ENCODE measurements around the gene BATF3. TPM values are rescaled to one million over a fixed set of nuclear protein-coding genes. Genes with fewer than 3 reads are reported as not detected.
"Not testable (repeated sequence)": the region's sequence is repeated elsewhere in the genome, so short reads cannot be mapped to it uniquely, and the experiment has no call there.

BATF3 gene
- polyA plus RNA-seq (ENCODE audit: insufficient read length in 4 of 4) = 1 to 10 TPM; 1.2 to 1.4 (median 1.2) TPM

DNA sequence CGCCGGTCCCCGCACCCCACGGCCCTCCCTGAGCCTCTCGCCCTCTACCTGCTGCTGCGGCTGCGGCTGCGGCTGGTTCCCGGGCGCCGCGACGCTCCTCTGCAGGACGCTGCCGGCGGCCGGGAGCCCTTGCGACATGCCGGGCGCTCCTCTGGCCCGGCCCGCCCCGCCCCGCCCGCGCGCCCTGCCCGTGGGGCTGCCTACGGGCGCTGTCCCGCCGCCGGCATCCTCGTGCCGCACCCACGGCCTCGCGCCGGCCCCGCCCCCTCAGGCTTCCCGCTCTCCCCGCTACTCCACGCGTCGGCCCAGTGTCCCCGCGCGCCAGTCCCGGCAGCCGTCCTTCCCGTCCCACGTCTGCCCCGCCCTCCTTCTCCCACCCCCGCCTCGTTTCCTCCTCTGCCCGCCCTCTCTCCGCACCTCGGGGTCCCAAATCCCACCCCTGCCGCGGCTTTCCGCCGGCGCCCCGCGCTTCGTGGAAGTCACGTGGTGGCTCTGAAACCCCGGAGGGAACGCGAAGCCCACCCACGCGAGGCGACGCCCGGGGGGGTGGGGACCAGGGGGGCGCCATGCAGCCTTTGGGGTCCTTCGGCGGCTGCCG is at the start of gene BATF3:
Gene BATF3, minus strand, starts transcription at position 216 of the 598 bp plus-strand sequence. Its CDS starts 78 bp downstream, at position 138.
- DNase-seq (ENCODE audit: low read depth in 4 of 4, low spot score in 3 of 4) = peak in 1 of 4 donors; percentile 23

DNA sequence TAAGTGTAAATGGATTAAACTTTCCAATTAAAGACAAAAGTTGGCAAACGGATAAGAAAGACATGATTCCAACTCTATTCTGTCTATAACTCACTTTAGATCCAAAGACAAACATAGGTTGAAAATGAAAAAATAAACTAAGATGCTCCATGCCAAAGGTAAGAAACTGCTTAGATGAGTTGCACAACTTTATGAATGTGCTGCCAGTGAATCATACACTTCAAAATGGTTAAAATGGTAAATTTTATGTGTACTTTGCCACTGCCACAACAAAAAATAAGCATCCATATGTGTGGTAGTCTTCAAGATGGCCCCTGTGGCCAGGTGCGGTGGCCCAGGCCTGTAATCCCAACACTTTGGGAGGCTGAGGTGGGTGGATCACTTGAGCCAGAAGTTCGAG is 46.9 kb upstream of the BATF3 start:
- DNase-seq (ENCODE audit: low read depth in 4 of 4, low spot score in 3 of 4) = no peak

DNA sequence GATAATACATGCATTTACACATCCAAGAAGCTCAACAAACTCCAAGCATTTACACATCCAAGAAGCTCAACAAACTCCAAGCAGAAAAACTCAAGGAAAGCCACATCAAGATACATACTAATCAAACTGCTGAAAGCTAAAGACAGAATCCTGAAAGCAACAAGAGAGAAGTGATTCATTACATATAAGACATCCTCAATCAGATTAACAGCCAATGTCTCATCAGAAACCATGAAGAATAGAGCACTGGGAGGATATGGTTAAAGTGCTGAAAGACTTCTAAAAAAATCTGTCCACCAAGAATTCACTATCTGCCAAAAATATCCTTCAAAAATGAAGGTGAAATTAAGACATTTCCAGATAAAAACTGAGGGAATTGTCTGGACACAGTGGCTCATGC is 45.7 kb upstream of the BATF3 start:
- no peak for DNase-seq (ENCODE audit: low read depth in 4 of 4, low spot score in 3 of 4)

DNA sequence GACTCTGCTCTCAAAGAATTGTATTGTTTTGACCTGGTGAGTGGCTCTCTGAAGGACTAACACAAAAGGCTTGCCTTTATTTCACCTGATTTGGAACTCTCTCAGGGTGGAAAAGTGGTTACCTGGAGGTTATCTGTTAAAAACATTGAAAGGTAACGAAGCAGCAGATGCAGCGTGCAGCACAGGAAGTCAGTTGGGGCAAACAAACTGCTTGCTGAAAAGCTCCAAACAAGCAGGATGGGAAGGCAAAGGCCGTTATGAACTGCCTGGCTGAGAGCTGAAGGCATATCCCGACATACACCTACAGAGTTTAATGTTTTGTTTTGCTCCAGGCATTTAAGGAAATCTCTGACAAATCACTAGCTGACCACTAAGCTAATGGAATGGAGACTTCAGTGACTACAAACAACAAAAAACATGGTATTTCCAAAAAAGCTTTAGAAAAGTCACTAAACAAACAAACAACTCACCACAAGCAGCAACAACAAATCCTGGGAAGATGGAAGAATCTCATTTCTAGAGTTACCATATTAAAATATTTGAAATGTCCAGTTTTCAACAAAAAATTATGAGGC is 44.3 kb upstream of the BATF3 start:
- DNase-seq (ENCODE audit: low read depth in 4 of 4, low spot score in 3 of 4) = no peak

GRCh38 chr1:212738330-212738729 is 38.7 kb upstream of the BATF3 start:
- DNase-seq (ENCODE audit: low read depth in 4 of 4, low spot score in 3 of 4) = no peak

- no peak for DNase-seq (ENCODE audit: low read depth in 4 of 4, low spot score in 3 of 4)
These were observed 37.9 kb upstream of the BATF3 start for GRCh38 chr1:212737559-212737958.

- DNase-seq (ENCODE audit: low read depth in 4 of 4, low spot score in 3 of 4) = no peak
These were observed 33.5 kb upstream of the BATF3 start for GRCh38 chr1:212733109-212733508.

- DNase-seq (ENCODE audit: low read depth in 4 of 4, low spot score in 3 of 4) = no peak
These were observed 32.0 kb upstream of the BATF3 start for GRCh38 chr1:212731630-212732029.

GRCh38 chr1:212728606-212729005 is 29.0 kb upstream of the BATF3 start:
- DNase-seq (ENCODE audit: low read depth in 4 of 4, low spot score in 3 of 4) = no peak

DNA sequence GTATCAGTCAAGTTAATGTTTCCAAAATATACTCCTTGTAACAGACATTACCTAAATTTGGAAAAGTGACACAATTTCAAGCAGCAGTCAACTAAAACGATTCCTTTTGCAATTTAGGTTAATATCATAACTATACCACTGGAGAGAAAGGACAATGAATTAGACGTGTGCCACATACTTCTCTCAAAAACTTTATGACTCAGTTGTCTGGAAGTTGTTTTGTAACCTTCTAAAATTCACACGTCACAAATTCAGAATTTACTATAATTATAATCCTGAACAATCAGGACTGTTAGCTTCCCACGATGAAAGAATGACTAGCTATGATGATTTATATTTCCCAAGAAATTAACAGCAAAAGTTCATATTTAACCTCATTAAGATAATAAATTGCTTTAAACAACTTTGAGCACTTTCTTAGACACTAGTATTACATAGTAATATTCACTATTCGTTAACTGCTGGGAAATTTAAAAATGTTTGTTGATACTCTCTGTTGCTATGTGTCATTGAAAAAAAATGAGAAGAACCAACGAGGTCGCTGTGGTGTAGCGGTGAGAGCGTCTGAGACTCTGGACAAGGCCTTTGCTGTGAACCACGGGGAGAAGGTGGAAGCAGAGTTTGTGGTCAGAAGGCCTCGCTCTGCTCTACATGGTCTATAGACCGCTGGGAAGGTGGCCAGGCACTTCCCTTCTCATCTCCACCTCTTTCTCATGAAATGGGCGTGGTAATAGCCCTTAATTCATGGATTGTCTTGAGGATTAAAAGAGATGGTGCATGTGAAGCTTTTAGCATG is 27.9 kb upstream of the BATF3 start:
- no peak for DNase-seq (ENCODE audit: low read depth in 4 of 4, low spot score in 3 of 4)

DNA sequence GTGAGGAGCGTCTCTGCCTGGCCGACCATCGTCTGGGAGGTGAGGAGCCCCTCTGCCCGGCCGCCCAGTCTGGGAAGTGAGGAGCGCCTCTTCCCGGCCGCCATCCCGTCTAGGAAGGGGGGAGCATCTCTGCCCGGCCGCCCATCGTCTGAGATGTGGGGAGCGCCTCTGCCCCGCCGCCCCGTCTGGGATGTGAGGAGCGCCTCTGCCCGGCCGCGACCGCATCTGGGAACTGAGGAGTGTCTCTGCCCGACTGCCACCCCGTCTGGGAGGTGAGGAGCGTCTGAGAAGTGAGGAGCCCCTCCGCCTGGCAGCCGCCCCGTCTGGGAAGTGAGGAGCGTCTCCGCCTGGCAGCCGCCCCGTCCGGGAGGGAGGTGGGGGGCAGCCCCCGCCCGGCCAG is 25.0 kb upstream of the BATF3 start:
- DNase-seq (ENCODE audit: low read depth in 4 of 4, low spot score in 3 of 4) = not testable (repeated sequence)

DNA sequence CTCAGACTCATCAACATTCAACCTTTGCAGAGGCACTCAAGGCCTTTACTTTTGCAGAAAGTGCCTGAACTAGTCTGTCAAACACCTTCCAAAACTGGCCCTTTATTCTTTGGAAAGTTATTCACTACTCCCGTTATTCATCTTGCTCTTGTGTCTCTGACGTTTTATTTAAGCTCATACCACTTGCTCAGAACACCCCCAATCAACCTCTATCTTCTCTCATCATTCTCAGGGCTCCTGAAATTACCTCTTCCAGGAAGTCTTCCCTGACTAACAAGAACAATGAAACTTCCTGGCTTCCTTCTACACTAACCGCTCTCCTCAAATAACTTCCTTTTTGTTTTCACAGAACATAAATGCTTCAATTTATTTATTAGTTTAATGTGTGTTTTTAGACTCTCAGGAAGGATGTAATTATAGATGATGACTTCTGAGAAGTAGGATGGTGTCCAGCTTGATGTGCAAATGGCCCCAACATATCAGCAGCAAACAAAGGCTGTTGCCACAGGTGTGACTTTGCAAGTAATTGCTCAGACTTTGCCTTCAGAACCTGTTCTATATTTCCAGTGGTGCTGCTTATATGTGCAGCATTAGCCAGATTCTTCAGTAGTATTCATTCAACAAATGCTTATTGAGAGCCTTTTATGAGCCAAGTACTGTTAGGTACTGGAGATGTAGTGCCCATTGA is 22.8 kb upstream of the BATF3 start:
- DNase-seq (ENCODE audit: low read depth in 4 of 4, low spot score in 3 of 4) = no peak

- DNase-seq (ENCODE audit: low read depth in 4 of 4, low spot score in 3 of 4) = no peak
These were observed 22.0 kb upstream of the BATF3 start for GRCh38 chr1:212721388-212722247.

DNA sequence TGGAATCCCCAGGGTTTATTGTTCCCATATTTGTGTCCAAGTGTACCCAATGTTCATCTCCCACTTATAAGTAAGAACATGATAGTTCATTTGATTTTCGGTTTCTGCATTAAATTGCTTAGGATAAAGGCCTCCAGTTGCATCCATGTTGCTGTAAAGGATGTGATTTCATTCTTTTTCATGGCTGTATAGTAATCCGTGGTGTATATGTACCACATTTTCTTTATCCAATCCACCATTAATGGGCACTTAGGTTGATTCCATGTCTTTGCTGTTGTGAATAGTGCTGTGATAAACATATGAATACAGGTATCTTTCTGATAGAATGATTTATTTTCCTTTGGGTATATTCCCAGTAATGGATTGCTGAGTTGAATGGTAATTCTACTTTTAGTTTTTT is 20.0 kb upstream of the BATF3 start:
- no peak for DNase-seq (ENCODE audit: low read depth in 4 of 4, low spot score in 3 of 4)

- no peak for DNase-seq (ENCODE audit: low read depth in 4 of 4, low spot score in 3 of 4)
These were observed 18.9 kb upstream of the BATF3 start for GRCh38 chr1:212718499-212718898.

DNA sequence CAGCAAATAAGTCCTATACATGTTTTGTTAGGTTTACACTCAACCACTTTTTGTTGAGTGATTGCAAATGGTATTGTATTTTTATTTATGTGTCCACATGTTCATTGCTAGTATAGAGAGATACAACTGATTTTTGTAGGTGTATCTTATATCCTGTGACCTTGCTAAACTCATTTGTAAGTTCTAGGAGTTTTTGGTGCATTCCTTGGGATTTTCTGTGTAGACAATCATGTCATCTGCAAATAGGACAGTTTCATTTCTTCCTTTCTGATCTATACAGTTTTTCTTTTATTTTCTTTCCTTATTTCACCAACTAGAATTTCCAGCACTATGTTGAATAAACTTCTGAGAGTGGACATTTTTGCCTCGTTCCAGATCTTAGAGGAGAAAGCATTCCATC is 16.5 kb upstream of the BATF3 start:
- no peak for DNase-seq (ENCODE audit: low read depth in 4 of 4, low spot score in 3 of 4)

- no peak for DNase-seq (ENCODE audit: low read depth in 4 of 4, low spot score in 3 of 4)
These were observed 14.0 kb upstream of the BATF3 start for GRCh38 chr1:212713465-212714136.

DNA sequence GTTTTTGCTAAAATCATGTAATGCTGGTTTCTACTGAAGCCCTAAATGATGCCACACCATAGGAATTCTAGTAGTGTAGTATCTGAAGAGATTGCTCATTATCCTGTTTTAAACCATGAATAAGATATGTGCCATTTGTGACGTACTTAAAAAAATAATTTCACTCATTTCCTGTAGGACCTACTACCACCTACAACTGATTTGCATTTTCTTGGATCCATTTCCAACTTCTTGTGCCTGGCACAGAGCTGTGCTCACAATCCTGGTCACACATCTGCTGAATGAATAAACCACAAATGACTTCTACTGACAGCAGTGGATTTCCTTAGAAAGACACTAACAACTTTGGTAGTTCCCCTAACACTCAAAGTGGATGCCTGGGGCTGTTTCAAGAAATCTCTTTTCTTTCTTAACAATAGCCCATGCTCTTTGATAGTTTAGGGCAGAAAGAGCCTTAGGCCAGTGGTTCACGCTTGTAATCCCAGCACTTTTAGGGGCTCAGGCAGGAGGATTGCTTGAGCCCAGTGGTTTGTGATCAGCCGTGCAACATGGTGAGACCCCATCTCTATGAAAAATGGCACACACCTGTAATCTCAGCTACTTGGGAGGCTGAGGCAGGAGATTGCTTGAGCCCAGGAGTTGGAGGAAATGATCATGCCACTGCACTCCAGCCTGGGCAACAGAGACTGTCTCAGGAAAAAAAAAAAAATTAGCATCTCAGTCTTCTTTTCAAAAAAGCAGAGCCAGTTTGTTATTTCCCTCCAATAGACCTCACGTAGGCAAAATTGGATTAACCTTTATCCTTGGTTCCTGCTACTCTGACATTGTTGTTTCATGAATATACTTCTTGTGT is 13.0 kb upstream of the BATF3 start:
- no peak for DNase-seq (ENCODE audit: low read depth in 4 of 4, low spot score in 3 of 4)

DNA sequence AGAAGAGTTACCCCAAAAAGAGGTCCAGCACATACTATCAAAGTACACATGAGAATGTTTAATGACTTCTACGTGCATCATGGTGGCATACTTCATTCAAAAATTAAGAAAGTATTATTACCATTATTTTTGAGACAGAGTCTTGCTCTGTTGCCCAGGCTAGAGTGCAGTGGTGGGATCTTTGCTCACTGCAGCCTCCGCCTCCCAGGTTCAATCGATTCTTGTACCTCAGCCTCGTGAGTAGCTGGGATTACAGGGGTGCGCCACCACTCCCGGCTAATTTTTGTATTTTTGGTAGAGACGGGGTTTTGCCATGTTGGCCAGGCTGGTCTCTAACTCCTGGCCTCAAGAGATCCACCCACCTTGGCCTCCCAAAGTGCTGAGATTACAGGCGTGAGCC is 12.3 kb upstream of the BATF3 start:
- not testable (repeated sequence) for DNase-seq (ENCODE audit: low read depth in 4 of 4, low spot score in 3 of 4)

Measured in right renal pelvis (tissue), 4 donors.